GM21576 (cell line): ENCODE results near the gene IQCK.
A peak's percentile ranks its signal among the peaks of the same experiment; 100 is the strongest.
"Not testable (repeated sequence)": the region's sequence is repeated elsewhere in the genome, so short reads cannot be mapped to it uniquely, and the experiment has no call there.

ENCODE experiments used
- ATAC-seq: cut with Tn5 transposase; IDR thresholded peaks from one replicate; pipeline ENCODE4 v1.9.1; 2021; ENCODE audit warnings: mild to moderate bottlenecking, moderate library complexity; ENCODE audit not compliant: unreplicated experiment

The IQCK gene, protein sequence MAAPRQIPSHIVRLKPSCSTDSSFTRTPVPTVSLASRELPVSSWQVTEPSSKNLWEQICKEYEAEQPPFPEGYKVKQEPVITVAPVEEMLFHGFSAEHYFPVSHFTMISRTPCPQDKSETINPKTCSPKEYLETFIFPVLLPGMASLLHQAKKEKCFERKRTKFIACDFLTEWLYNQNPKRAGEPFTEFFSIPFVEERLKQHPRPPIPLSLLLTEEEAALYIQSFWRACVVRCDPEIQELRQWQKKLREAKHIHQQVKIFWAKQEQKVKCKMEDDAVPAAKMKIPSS

DNA sequence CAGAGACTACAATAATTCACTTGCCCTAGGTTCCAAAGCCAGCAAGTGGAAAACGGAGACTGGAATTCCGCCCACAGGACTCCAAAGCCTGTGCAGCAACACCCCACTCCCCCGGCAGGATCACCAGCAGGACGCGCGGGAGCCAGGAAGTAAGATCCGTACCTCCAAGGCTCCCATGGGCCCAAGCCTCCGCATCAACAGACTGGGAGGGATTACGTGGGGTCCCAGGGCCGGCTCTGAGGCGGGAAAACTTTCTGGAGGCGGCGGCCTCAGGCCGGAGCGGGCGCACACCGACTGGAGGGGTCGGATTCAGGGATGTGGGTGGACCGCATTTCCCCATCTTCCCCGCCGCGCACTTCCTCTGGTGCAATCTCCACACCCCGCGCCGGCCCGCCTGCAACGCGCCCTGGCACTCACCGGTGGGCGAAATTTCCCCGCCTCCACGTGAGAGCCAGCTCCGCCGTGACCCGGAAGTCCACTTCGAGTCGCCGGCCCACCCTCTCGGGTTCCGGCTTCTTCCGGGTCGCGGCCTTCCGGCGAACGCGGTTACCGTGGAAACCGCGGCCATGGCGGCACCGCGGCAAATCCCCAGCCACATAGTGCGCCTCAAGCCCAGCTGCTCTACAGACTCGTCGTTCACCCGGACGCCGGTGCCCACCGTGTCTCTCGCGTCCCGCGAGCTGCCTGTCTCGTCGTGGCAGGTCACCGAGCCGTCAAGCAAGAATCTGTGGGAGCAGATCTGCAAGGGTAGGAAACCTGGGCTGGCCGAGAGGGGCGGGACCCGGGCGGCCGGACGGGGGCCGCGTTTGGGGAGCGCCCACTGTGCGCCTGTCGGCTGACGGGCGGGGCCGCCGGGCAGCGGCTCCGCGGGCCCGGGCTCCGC, at the start of gene IQCK, which contains the start of gene KNOP1:
IQCK (plus strand) TSS at position 531 of the 883 bp plus-strand sequence; CDS start at position 567, 36 bp downstream.
KNOP1 (minus strand) TSS at position 487 of the 883 bp plus-strand sequence. CDS start 3,192 bp downstream, outside the sequence.
- peak; percentile 91 for ATAC-seq

DNA sequence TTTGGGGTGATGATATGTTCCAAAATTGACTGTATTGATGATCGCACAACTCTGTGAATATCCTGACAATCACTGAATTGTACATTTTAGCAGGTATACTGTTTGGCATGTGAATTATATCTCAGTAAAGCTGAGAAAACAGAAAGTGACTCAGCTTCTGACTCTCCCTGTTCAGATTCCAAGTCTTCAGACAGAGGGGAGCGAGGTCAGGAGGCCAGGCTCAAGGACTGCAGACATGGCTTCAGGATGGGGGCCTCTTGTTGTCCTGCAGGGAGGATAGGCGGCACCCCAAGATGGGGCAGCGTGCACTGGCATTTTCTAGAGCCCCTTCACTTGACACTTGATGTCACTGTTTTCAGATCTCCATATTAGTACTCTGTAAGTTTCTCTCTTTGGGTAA, 45.7 kb upstream of the IQCK start:
- no peak for ATAC-seq

DNA sequence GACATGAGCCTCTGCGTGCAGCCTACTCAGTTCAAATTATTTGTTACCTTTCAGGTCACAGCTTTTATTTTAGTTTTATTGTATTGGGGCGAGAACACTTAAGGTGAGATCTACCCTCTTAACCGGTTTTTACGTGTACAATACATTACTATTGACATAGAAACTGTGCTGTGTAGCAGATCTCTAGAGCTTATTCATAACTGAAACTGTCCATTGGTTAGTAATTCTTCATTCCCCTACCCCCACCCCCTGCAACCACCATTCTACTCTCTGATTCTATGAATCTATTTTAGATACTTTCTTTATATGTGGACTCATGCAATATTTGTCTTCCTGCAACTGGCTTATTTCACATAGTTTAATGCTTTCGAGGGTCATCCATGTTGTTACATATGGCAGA, 43.6 kb upstream of the IQCK start:
- no peak for ATAC-seq

DNA sequence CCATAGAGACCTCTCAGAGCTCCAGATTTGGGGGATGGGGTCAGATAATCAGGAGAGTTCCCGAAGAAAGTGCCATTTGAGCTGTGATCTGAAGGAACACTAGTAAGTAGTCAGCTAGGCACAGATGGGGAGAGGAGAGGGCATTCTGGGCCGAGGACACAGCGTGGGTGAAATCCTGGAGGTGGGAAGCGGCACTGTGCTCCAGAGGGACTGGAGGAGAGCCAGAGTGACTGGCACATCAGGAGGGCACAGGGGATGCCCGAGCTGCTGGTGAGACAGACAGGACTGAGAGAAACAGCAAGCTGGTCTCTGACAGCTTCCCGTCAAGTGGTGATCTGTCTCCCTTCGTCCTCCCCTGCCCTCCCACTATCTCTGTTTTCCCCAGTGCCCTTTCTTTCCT, 40.7 kb upstream of the IQCK start:
- no peak for ATAC-seq

DNA sequence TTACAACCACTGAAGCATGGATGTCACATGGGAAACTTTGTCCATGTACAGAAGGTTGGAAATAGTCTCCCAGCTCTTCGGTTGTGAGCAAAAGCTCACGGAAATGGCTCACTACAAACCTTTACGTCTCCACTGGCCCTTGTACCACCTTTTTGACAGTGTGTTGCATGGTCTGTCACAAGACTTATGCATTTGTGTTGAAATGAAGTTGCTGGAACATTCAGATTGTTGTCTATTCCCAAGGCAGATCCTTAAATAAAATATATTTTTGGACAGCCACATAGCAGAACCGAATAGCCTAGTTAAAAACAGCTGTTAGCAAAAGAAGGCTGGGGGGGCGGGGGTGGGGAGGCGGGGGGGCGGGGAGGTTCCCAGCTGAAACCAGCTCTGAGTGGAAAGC, 39.3 kb upstream of the IQCK start:
- ATAC-seq, result no peak

DNA sequence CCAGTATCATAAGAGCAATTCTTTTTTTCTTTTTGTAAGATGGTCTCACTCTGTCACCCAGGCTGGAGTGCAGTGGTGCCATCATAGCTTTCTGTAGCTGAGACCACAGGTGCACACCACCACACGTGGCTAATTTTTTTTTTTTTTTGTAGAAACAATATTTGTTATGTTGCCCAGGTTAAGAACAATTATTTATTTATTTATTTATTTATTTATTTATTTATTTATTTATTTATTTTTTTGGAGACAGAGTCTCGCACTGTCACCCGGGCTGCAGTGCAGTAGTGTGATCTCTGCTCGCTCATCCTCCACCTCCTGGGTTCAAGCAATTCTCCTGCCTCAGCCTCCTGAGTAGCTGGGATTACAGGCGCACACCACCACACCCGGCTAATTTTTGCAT, 38.8 kb upstream of the IQCK start:
- ATAC-seq, result not testable (repeated sequence)

DNA sequence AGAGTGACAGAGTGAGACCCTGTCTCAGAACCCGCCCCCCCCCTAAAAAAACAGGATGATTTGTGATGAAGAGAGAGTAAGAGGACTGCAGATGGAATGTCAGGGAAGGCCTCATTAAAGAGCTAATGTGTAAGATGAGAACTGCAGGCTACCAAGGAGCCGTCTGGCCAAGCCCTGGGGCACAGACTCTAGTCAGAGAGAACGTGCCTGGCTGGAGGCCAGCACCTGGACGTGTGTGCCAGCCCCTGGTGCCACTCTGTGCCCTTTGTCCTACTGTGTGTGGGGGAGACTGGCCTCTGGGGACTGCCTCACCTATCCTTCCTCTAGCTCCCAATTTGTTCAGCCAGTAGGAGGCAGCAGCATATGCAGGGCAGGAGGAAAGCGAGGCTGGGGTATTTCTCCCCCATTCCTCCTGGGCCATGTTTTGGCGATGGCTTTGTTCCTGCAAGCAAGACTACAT, 37.2 kb upstream of the IQCK start:
- ATAC-seq, result no peak

DNA sequence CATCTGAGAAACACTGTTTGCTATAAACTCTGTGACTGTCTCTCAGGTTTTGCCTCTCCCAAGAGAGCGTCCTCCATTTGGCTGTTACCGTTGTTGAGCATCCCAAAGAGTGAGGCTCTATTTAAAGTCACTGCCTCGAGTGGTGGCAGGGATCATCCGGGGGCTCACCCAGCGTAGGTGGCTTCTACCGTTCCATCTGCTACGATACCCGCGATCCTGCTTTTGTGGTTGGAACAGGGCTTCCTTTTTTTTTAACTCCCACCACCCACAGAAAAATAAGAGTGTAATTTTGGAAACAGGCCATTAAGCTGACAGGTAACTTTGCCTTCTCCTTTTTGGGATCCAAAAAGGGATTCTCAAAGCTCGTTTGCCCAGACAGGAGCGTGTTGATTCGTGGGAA, 36.4 kb upstream of the IQCK start:
- ATAC-seq, result no peak

DNA sequence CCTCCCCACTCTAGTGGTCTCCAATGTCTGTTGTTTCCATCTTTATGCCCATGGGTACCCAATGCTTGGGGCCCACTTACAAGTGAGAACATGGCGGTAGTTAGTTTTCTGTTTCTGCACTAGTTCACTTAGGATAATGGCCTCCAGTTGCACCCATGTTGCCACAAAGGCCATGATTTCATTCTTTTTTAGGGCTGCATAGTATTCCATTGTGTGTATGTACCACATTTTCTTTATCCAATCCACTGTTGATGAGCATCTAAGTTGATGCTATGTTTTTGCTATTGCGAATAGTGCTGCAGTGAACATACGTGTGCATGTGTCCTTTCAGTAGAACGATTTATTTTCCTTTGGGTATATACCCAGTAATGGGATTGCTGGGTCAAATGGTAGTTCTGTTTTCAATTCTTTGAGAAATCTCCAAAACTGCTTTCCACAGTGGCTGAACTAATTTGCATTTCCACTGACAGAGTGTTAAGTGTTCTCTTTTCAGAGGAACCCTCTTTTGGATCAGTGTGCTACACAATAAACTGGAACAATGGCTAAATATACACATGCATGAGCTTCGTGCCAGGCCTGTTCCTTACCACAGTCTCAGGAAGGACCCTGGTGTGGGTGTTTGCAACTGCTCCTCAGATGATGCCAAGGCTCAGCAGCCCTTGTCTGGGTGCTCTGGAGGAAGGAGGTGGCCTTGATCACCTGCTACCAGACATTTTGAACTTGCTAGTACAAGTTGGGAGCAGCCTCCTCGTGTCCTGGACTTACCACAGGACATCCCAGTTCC, 34.4 kb upstream of the IQCK start:
- ATAC-seq, result no peak

DNA sequence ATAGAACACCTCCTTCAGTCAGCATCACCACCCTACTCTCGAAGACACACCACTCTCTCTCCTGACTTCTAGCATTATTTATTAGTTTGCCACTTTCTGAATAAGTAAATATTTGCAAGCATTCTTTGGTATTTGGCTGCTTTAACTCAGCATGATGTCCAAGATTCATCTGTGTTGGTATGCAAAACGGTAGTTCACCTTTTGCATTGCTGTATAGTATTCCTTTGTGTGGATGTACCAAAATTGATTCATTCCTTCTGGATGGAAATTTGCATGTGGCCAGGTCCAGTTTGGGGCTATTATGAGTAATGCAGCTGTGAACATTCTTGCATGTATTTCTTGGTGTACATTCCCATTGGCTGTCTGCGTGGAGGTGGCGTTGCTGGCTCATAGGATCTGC, 32.9 kb upstream of the IQCK start:
- no peak for ATAC-seq

DNA sequence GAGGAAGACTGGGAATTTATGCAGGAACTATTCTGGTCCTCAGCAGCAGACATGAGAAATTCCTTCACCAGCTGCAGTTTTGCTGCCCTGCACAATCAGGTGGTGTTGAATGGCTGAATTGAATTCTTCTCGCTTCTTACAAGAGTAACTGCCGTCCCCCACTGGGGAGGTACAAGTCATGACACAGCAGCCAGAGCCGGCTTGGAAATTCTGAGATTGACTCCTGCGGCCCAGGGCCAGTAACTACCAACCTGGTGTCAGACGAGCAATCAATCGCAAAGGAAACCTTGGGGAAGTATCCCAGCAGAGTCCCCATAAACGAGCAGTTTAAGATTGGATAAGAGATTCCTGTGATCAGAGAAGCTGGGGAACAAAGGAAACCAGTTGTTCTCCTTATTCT, 30.8 kb upstream of the IQCK start:
- ATAC-seq, result no peak

DNA sequence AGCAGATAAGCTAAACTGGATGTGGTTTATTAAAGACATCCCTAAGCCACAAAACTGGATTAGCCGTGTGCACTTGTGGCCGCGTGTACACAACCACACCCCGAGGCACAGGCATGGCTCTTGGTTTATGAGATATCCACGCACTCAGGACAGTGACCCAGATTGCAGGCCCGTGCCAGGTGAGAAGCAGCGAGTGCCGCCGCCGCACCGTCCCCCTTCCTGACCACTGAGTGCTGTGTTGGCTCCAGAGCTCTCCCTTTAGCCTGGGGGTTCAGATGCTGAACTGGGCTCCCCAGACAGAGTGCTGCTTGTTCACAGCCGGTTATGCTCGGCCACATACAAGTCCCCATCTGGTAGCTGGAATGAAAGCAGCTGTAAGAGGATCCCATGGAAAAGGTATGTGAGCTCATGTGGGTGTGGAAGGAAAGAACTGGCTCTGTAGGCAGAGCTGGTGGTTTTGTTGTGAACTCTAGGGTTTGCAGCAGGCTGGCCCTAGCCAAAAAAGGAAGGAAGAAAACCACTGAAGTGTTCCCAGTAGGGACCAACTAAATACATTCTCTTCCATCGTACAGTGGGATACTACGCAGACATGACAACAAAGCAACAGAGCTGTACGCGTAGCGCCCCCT, 29.6 kb upstream of the IQCK start:
- ATAC-seq, result no peak

DNA sequence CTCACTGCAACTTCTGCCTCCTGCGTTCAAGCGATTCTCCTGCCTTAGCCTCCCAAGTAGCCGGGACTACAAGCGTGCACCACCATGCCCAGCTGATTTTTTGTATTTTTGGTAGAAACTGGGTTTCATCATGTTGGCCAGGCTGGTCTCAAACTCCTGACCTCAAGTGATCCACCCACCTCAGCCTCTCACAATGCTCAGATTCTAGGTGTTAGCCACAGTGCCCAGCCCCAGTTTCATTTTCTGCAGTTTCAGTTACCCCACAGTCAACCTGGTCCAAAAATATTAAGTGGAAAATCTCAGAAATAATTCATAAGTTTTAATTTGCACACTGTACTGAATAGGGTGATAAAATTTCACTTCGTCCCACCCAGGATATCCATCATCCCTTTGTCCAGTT, 28.7 kb upstream of the IQCK start:
- ATAC-seq, result no peak

DNA sequence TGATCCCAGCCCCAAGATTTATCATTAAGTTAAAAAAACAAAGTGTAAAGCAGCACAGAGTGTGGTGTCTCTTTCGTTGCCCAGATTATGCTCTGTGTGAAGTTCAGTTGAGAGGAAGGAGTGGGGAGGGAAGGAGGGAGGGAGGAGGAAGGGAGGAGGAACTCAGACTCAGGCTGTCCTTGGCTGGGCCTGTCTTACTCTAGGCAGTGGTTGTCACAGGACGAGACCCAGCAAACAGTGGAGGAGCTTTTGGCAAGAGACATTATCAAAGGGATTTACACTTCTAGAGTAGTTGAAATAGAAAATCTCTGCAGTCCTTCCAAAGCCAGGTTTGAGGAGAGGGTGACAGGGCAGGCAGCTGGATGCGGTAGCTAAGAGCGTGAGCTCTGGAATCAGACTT, 27.9 kb upstream of the IQCK start:
- no peak for ATAC-seq

DNA sequence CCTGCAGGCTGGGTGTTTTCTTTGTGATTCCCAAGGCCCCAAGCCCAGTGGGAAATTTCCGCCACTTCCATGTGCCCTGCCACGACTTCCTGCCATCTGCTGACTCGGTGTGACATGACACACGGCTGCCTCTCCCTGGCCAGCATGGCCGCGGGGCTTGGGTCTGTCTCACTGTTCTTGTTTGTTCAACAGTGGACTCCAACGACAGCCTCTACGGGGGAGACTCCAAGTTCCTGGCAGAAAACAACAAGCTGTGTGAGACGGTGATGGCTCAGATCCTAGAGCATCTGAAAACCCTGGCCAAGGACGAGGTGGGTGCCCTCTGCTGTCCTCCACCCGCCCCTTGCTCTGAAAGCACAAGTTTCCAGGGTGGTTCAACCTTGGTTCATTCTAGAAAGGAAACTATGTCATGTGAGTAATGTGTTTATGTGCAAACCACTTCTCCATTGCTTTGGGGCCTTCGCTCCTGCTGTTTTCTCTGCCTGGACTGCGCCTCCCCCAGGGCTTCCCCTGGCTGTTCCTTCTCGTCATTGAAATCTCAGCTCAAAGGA, 26.8 kb upstream of the IQCK start:
- ATAC-seq, result no peak

DNA sequence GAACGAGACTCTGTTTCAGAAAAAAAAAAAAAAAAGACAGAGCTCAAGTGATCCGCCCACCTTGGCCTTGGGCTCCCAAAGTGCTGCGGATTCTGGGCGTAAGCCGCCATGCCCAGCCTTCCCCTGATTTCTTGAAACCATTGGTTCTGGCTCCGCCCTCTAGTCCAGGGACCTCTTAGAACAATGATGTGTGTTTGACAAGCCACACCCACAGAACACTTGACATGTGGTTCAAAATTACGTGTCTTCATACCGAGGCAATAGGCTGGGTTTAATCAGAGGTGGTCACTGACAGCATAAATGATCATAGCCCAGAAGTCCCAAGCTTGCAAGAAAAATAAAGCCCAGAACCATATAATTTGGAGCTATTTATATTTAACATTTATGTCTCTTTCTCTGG, 23.1 kb upstream of the IQCK start:
- ATAC-seq, result no peak

DNA sequence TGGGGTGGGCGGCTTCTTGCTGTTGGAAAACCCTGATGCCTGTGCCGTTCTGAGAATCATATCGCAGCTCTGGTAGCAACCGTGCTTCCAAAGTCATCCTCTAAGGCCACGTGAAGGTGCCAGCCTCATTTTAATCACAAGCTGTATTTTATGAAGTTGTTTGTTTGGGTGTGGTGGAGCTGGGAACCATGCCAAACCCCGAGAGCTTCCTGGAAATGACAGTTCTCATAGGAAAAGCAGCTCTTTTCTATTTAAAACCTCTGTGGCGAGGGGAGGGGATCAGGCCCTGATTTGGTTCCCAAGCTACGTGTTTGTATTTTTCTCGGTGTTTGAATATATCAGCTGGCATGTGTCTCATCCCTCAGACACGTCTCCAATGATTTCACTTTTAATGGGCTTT, 21.7 kb upstream of the IQCK start:
- no peak for ATAC-seq

DNA sequence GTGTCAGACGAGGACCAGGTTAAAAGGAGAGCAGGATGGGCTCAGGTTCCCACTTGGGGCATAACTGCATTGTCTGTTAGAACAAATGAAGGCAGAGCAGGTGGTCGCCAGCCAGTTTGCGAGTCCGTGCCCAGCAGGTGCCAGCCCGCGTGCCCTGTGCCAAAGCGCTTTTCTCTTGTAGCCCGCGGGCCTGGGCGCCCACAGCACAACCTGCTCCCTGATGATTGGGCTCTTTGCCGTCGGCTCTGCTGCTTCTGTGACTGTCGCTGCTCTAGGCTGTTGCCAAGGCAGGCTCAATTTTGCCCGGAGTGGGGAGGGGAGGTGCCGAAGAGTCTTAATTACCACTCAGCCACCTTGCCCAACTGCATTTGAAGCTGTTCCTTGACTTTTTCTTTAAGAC, 21.1 kb upstream of the IQCK start:
- ATAC-seq, result no peak

DNA sequence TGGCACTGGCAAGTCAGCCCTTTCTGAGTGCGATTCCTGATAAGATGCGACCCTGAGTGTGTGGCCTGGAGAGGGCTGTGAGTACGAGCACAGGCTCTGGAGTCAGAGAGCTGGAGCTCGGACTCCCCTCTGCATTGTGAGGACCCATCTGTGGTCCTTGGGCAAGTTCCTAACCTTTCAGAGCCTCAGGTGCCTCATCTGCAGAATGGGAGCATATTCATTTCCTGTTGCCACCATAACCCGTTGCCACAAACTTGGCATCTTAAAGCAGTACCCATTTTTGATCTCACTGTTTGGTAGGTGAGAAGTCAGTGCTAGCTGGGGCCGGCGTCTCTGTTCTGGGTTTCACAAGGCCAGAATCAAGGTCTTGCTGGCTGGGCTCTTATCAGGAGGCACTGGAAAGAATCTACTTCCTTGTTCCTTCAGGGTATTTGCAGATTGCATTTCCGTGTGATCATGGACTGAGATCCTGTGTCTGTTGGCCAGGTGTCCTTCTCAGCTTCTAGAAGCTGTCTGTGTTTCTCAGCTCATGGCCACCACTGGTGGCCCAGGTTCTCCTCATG, 20.2 kb upstream of the IQCK start:
- ATAC-seq, result no peak
